ENCODE results near the gene WSB2. TPM values are rescaled to one million over a fixed set of nuclear protein-coding genes. Genes with fewer than 3 reads are reported as not detected.
A peak's percentile ranks its signal among the peaks of the same experiment; 100 is the strongest.

Gene WSB2
- total RNA-seq (2014; rRNA removed) = 166 and 203 TPM in 2 replicates
- percentile 85 among the genes with signal in this experiment for Bru-seq, nascent RNA
- percentile 93 among the genes with signal in this experiment for BruChase-seq, experiment 1, labeled RNA remaining after a 6-hour chase
- BruChase-seq, experiment 2, labeled RNA remaining after a 2-hour chase = percentile 88 among the genes with signal in this experiment
- long read RNA-seq, transcript WSB2-203 (8 exons, 1,328 nt) = minor isoform, 8 of 298 reads
- long read RNA-seq, transcript WSB2-201 (9 exons, 2,646 nt) = major isoform, 228 of 298 reads
- long read RNA-seq, partial matches to known transcripts = 42 of 298 reads
- long read RNA-seq, other reads (novel, unspliced or antisense) = 17 of 298 reads

- Histone ChIP-seq H3K4me3 (ENCODE audit: low read length) (peak within 1 kb of the TSS; percentile 93), H3K9me3 (ENCODE audit: low read length) (no peaks in the 10 kb centered on the region), H3F3A (ENCODE audit: low read length, unreplicated experiment) (peaks cover 15% of the 10 kb centered on the region), H3K27me3 (ENCODE audit: low read length) (no peaks in the 10 kb centered on the region), H3K4me1 (ENCODE audit: insufficient read depth, low read length) (peaks cover 40% of the 10 kb centered on the region), H3K9me2 (replicated peaks; ENCODE audit: low read length) (no peaks in the 10 kb centered on the region), H3K9ac (ENCODE audit: low read length) (peak within 1 kb of the TSS; percentile 94), H3K4me2 (ENCODE audit: low read length) (peak within 1 kb of the TSS; percentile 100), H3K79me2 (ENCODE audit: low read length) (peaks cover 54% of the 10 kb centered on the region), H3K27ac (ENCODE audit: low read length) (peak within 1 kb of the TSS; percentile 86), H3K36me3 (ENCODE audit: low read depth, low read length) (no peaks in the 10 kb centered on the region; the same call in 1 of the 2 replicates), H4K20me1 (ENCODE audit: low read length) (no peaks in the 10 kb centered on the region), H2AFZ (ENCODE audit: low read length) (peak within 1 kb of the TSS; percentile 88)
- BruUV-seq (replicated peaks) = no TSS peak
- ATAC-seq (peak; percentile 6), DNase-seq (peak; percentile 41)
- POLR2A ChIA-PET (ENCODE audit: unreplicated experiment) = interaction anchor here (0.6 to 0.9 kb wide), 3 partner anchors 42 to 207 kb away, joined by 3 to 37 read pairs (median 5); partner anchors contain the start of gene PEBP1
- CTCF ChIA-PET = interaction anchor here (0.6 kb wide), 1 partner anchor 25 kb away, joined by 10 read pairs; no protein-coding TSS in a partner anchor
- intact Hi-C loops (cut with micrococcal nuclease) = loop anchor here (5.0 kb wide), 1 partner anchor 76 kb away; the partner anchor contains the start of gene PEBP1
- no peak for TF ChIP-seq CTCF (conservative IDR thresholded peaks at IDR 0.05; ENCODE audit: low read depth, low read length)
- TF ChIP-seq EZH2phosphoT487 (IDR thresholded peaks at IDR 0.05; ENCODE audit: borderline replicate concordance, low read length) = no peak
- TF ChIP-seq EZH2 (IDR thresholded peaks at IDR 0.05; ENCODE audit: low read length, unreplicated experiment) = no peak
Observed at GRCh38 chr12:118061011-118061872, at the start of gene WSB2. Gene WSB2, minus strand, starts transcription at chr12:118061179. Its CDS starts 131 bp downstream, at chr12:118061048.

GRCh38 chr12:118109088-118109487, 48.1 kb upstream of the WSB2 start:
- CTCF ChIA-PET = no interaction called here

More at GRCh38 chr12:118109088-118109487, 48.1 kb upstream of the WSB2 start:
- intact Hi-C loops (cut with micrococcal nuclease) = no loop called here
- H3K79me2 ChIP-seq (ENCODE audit: low read length) = no peaks in the 10 kb centered on the region
- DNase-seq (no peak), ATAC-seq (no peak; the same call in 1 of the 2 replicates)
- H3K4me1 ChIP-seq (ENCODE audit: insufficient read depth, low read length) = peaks cover 5% of the 10 kb centered on the region; the same call in 1 of the 2 replicates
- no peak overlapping the region for H3K9ac ChIP-seq (ENCODE audit: low read length)
- H4K20me1 ChIP-seq (ENCODE audit: low read length) = no peaks in the 10 kb centered on the region
- POLR2A ChIA-PET (ENCODE audit: unreplicated experiment) = no interaction called here
- no peaks in the 10 kb centered on the region for H3K9me3 ChIP-seq (ENCODE audit: low read length)
- no peaks in the 10 kb centered on the region for H3F3A ChIP-seq (ENCODE audit: low read length, unreplicated experiment)
- H3K9me2 ChIP-seq (replicated peaks; ENCODE audit: low read length) = no peaks in the 10 kb centered on the region
- TF ChIP-seq EZH2 (IDR thresholded peaks at IDR 0.05; ENCODE audit: low read length, unreplicated experiment) (no peak), EZH2phosphoT487 (IDR thresholded peaks at IDR 0.05; ENCODE audit: borderline replicate concordance, low read length) (no peak), CTCF (conservative IDR thresholded peaks at IDR 0.05; ENCODE audit: low read depth, low read length) (no peak)
- no peaks in the 10 kb centered on the region for H3K36me3 ChIP-seq (ENCODE audit: low read depth, low read length)
- H3K4me3 ChIP-seq (ENCODE audit: low read length) = no peak overlapping the region
- H2AFZ ChIP-seq (ENCODE audit: low read length) = no peak overlapping the region
- no TSS peak for BruUV-seq (replicated peaks)
- no peak overlapping the region for H3K27ac ChIP-seq (ENCODE audit: low read length)
- no peak overlapping the region for H3K4me2 ChIP-seq (ENCODE audit: low read length)
- H3K27me3 ChIP-seq (ENCODE audit: low read length) = no peaks in the 10 kb centered on the region

Data from PC-3 (cell line).